Activated T-helper 9 cell treated with anti-CD3 and anti-CD28 coated beads, Interleukin-2, amount 50 U/mL, for 16 hours (primary cell): ENCODE data around the gene CP.
"Not testable (repeated sequence)": the region's sequence is repeated elsewhere in the genome, so short reads cannot be mapped to it uniquely, and the experiment has no call there.

ENCODE experiments used
- DNase-seq: peaks from one replicate; pipeline ENCODE4 v3.0.0-alpha.2; 2020; ENCODE audit warnings: low read depth

Gene CP

GRCh38 chr3:149221783-149222517 lies at the start of gene CP:
TSS of gene CP (minus strand) at chr3:149221829. CDS start at chr3:149221792, 37 bp downstream.
- no peak for DNase-seq

DNA sequence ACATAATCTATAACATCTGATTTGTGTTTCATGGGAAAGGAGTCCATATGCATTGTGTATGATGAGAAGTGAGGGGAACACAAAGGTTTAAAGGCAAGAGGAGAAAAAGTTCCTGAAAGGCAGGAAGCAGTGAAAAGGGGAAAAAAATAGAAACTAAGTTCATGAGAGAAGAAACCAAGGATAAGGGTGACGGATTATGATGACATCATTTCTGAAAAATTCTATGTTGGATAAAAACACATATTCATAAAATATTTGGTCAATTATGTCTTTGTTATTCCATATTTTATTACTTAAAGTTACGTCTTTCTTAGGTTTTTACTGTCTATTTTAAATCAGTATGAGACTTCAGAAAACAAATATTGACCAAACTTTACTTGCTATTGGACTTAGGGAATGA lies 48.6 kb upstream of the CP start:
- no peak for DNase-seq

DNA sequence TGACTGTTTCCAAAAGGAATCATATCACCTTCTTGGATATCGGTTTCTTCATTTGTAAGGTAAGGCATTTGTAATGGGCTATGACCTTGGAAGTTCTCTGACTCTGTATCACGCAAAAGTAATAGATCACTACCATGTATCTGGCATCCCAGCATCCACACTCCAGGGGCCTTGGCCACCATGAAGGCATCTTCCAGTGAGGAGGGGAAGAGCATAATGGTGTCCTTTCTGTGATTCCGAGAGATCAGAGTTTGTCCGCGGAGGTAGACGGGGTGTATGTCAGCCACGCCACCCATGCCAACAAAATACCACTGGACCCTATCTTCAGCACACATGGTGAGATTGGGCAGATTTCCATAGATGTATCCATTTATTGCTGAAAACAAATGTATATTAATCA lies 48.1 kb upstream of the CP start:
- no peak for DNase-seq

- no peak for DNase-seq
These were observed 45.9 kb upstream of the CP start for GRCh38 chr3:149267565-149267964.

DNA sequence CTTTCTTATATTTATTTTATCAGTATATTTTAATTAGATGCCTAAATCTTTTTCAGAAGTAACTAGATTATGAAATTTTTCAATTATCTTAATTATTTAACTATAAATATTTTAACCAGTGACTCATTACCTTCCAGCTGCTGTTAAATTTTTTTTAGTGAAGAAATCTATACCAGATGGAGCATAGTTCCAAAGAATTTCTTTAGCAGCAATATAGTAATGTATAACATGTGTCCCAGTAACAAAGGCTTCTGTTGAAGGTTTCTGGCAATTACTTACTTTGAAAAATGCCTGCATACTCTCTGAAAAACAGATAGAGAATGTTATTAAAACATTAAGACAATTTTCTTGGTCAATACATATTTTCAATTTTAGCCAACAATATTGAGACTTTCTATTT lies 45.1 kb upstream of the CP start:
- DNase-seq, result no peak

DNA sequence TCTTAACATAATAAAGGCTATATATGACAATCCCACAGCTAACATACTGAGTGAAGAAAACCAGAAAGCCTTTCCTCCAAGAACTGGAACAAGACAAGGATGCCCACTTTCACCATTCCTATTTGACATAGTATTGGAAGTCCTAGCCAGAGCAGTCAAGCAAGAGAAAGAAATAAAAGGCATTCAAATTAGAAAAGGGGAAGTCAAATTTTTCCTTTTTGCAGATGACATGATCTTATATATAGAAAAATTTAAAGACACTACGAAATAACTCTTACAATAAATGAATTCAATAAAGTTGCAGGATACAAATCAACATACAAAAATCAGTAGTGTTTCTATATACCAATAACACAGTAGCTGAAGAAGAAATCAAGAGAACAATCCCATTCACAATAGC lies 42.2 kb upstream of the CP start:
- no peak for DNase-seq

DNA sequence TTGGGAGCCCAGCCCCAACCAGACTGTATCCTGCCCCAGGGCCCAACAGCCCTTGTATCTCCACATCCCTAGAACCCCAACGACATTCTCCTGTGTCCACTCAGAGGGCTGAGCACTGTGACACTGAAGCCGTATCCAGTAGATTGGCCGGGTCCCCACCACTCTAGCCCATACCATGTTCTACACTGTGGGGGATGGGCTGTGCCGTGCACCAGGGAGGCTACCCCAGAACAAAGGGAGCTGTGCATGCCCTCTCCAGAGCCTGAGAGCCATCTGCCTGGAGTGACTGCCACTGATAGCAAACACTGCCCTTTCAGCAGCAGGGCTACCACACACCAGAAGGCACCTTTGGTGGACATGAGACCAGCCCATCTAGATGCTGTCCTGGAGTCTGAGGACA lies 37.1 kb upstream of the CP start:
- no peak for DNase-seq

- DNase-seq, result no peak
These were observed 36.7 kb upstream of the CP start for GRCh38 chr3:149258298-149258697.

DNA sequence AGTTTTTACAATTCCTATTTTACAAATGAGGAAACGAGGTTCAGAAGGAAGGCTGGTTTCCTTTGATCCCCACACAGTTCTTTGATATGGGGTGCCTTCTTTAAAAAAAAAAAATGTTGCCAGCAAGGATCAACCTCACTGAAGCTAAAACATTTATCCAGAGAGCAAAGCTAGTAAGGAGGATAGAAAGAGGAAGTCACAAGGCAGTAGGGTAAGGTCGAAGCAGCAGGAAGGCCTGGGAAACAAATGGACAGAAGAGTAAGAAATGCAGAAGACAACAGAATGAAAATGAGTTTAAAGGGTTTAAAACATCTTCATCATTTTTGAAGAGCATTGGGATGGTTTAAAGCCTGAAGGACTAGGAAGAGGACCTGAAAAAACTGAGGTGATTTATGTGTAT lies 30.6 kb upstream of the CP start:
- DNase-seq, result no peak

GRCh38 chr3:149251186-149251585 lies 29.6 kb upstream of the CP start:
- no peak for DNase-seq

GRCh38 chr3:149247929-149248691 lies 26.5 kb upstream of the CP start:
- DNase-seq, result no peak

- no peak for DNase-seq
These were observed 25.5 kb upstream of the CP start for GRCh38 chr3:149247008-149247710.

DNA sequence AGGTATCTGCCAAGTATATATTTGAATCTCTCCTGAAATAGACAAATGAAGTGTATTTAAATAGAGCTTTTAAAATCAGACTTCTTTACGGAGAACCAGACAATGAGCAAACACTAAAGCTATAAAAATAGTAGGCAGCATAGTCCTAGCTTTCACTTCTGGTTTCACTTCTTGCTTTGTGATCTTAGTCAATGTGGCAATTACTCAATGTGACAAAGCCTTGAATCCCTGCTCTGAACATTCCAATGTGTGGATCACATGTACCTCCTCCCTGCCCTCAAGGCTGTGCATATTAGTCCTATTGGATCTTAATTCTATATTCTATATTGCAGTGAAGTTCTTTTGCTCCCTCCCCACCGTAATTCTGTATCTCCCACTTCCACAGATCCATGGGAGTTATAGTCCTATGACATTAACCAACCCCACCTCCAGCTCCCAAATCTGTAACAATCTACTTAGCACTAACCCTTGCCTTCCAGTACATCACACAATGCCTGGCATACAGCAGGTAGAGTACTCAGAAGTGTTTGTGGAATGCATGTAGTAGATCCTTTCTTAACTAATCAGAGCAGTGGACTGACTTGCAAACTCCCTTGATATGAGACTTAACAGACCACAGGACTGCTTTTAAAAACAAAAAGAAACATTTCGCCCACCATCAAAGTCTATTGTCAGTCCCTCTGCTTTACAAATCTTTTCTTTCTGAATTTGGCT lies 24.3 kb upstream of the CP start:
- no peak for DNase-seq

DNA sequence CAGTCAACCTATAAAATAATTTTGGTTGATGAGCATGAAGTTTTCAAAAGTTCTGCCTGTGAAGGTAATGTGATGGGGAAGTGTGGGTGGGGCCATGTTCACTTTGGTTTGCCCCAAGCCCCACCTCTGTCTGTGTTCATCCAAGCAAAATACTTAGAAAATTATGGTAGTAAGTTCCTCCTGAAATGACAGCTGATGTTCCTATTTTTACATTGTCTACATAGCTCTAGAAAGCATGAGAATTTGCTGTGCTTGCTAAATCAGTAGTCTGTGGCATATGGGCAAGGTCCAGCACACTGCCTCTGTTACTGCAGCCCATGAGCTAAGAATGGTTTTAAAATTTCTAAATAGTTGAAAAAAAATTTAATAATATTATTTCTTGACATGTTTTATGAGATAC lies 21.9 kb upstream of the CP start:
- DNase-seq, result no peak

- no peak for DNase-seq
These were observed 17.8 kb upstream of the CP start for GRCh38 chr3:149239357-149239936.

- DNase-seq, result not testable (repeated sequence)
These were observed 16.6 kb upstream of the CP start for GRCh38 chr3:149238268-149238667.

GRCh38 chr3:149235599-149236424 lies 14.2 kb upstream of the CP start:
- DNase-seq, result no peak

DNA sequence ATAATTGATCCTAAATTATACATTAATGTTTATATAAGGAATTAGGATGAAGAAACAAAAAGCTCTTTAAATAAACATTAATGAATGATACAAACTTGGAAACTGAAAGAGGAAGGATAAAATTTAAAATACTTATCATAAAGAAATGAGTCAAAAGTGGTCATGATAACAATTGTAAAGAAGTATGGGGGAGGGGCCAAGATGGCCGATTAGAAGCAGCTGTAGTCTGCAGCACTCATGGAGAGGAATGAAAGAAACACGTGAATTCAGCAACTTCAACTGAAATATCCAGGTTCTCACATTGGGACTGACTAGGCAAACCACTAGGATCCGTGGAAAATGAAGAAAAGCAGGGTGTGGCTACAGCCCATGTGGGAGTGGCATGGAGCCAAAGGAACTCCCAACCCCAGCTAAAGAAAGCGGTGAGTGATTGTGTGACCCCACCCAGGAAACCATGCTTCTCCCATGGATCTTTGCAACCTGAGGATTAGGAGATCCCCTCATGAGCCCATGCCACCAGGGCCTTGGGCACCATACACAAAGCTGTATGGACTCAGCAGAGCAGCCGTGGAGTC lies 13.1 kb upstream of the CP start:
- no peak for DNase-seq

GRCh38 chr3:149233323-149233722 lies 11.7 kb upstream of the CP start:
- no peak for DNase-seq

DNA sequence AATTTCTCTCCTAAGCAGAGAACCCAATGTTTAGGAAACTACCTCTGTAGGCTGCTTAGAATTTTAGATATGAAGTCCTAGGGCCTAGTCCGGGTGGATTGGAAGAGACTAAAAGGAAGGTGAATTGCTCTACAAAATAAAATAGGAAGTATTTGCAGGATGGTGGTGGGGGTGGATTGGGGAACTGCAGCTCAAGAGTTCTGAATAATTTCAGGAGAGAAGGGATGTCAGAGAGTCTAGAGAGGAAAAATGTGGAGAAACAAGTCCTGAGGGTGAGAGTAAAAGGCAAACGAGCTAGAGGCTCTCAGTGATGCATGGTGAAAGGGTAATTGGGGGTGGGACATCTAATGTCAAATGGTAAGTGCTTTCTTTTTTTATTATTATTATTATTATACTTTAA lies 10.2 kb upstream of the CP start:
- no peak for DNase-seq
